ENCODE results near the gene TMTC3. TPM values are rescaled to one million over a fixed set of nuclear protein-coding genes. Genes with fewer than 3 reads are reported as not detected.

TMTC3 gene
- total and polyA plus RNA-seq, 2 of the 8 experiments (the other 6 are each of a cell fraction or from before 2014, with no cell fraction given) = 7.0 to 45.1 TPM

DNA sequence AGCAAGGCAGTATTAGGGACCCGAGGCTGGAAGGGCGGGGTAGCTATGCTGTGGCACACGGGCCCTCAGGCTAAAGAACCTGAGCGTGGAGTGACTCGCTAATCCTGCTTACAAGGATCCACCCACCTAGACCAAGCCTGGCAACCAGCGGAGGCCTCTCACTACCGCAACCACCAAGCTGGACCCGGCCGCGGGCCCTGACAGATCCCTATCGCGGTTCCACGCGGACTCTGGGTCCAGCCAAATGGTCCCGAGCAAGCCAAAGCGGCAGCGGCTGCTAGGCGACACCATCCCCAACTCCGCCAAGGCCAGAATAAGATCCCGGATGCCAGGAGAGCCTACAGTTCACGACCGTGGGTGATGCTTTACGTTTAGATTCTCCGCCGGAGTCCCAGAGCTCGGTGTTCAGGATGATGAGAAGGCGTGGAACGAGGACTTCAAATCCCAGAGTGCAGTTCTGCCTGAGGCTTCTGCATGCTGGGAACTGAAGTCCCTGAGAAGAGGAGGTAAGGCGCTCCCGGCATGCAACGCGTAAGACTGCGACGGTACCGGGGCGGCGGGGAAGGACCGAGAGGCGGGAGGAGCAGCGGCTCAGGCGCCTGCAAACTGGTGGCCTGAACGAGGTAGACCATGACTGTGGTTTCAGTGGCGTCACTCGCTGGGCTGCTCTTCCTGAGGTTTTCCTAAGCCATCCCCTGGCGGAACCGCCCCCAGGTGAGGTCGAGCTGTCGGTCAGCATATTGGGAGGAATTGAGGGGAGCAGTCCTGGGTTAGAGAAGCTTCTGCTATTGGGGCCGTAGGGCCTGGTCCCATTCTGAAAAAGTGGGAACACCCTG lies at the start of gene TMTC3, which contains the start of gene CEP290 (continued):
- TF ChIP-seq, protein P1, sequence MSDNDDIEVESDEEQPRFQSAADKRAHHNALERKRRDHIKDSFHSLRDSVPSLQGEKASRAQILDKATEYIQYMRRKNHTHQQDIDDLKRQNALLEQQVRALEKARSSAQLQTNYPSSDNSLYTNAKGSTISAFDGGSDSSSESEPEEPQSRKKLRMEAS (IDR thresholded peaks at IDR 0.05) = peak; percentile 18; the same call in 1 of the 2 replicates
- TF ChIP-seq POLR2AphosphoS5 (IDR thresholded peaks at IDR 0.05; ENCODE audit: low read depth, low read length) = peak; percentile 28; the same call in 1 of the 2 replicates
- TF ChIP-seq SAP30 (IDR thresholded peaks at IDR 0.05; ENCODE audit: insufficient read depth, insufficient replicate concordance, low read length) = peak; percentile 96
- TF ChIP-seq SRF (IDR thresholded peaks at IDR 0.05; ENCODE audit: low read depth, low read length) = no peak
- no peak for TF ChIP-seq SUZ12 (IDR thresholded peaks at IDR 0.05; ENCODE audit: low read length)
- no peak for TF ChIP-seq TCF12 (IDR thresholded peaks at IDR 0.05; ENCODE audit: low read depth, low read length)
- no peak for TF ChIP-seq NANOG (IDR thresholded peaks at IDR 0.05; ENCODE audit: insufficient read depth, low read depth, low read length, poor library complexity, severe bottlenecking)
- peak; percentile 52; the same call in 1 of the 2 replicates for TF ChIP-seq TEAD4 (IDR thresholded peaks at IDR 0.05; ENCODE audit: low read depth, low read length)
- TF ChIP-seq GTF2F1 (IDR thresholded peaks at IDR 0.05; ENCODE audit: borderline replicate concordance, low read depth, low read length) = no peak
- no peak for TF ChIP-seq SIRT6 (IDR thresholded peaks at IDR 0.05; ENCODE audit: low read length)

Measured in H1 (cell line).